ENCODE results near the gene DGKQ.
"Not testable (repeated sequence)": the region's sequence is repeated elsewhere in the genome, so short reads cannot be mapped to it uniquely, and the experiment has no call there.

DGKQ gene

GRCh38 chr4:993111-994029, 20.0 kb upstream of the DGKQ start, which contains the start of gene SLC26A1:
TSS of gene SLC26A1 (minus strand) at chr4:993404. CDS start at chr4:991703, 1,701 bp downstream.
- DNase-seq = no peak

- no peak for DNase-seq
Measured at GRCh38 chr4:992297-993110, 19.1 kb upstream of the DGKQ start.

GRCh38 chr4:991451-992296, 18.3 kb upstream of the DGKQ start:
- no peak for DNase-seq

- DNase-seq = no peak
Measured at GRCh38 chr4:990746-991367, 17.5 kb upstream of the DGKQ start.

GRCh38 chr4:989722-990471, 16.5 kb upstream of the DGKQ start:
- no peak for DNase-seq

- no peak for DNase-seq
Measured at GRCh38 chr4:988726-989721, 15.7 kb upstream of the DGKQ start.

- DNase-seq = peak in 1 of 2 donors; percentile 0
Measured at GRCh38 chr4:987624-988513, 14.5 kb upstream of the DGKQ start.

GRCh38 chr4:986879-987623, 13.7 kb upstream of the DGKQ start, which contains the start of gene IDUA:
TSS of gene IDUA (plus strand) at chr4:987044. CDS start at chr4:987085, 41 bp downstream.
- DNase-seq = peak; percentile 84 to 86

- no peak for DNase-seq
Measured at GRCh38 chr4:986428-986878, 13.1 kb upstream of the DGKQ start.

- peak; percentile 67 to 73 for DNase-seq
Measured at GRCh38 chr4:985123-985830, 11.9 kb upstream of the DGKQ start.

- no peak for DNase-seq
Measured at GRCh38 chr4:984336-985054, 11.1 kb upstream of the DGKQ start.

GRCh38 chr4:982814-983213, 9.4 kb upstream of the DGKQ start:
- no peak for DNase-seq

GRCh38 chr4:982291-982690, 8.9 kb upstream of the DGKQ start:
- no peak for DNase-seq

GRCh38 chr4:978957-979701, 5.8 kb upstream of the DGKQ start:
- DNase-seq = no peak

- DNase-seq = not testable (repeated sequence)
Measured at GRCh38 chr4:976016-976415, 2.6 kb upstream of the DGKQ start.

GRCh38 chr4:974668-975067, 1.3 kb upstream of the DGKQ start:
- no peak for DNase-seq

Data from CD4-positive, alpha-beta T cell treated with Interleukin-1 beta for 1 hour (primary cell).